ENCODE data around the gene COL6A2. TPM values are rescaled to one million over a fixed set of nuclear protein-coding genes. Genes with fewer than 3 reads are reported as not detected.

Gene COL6A2
- total RNA-seq, 1 donor from 2014 or later = 535 TPM

GRCh38 chr21:46055863-46056281, 42.0 kb upstream of the COL6A2 start:
- Histone ChIP-seq H3K27me3 (no peaks in the 10 kb centered on the region), H3K9me3 (no peaks in the 10 kb centered on the region), H3K4me1 (peaks cover 36% of the 10 kb centered on the region), H3K4me3 (peak overlapping the region in 1 of 2 donors; percentile 4), H3K36me3 (no peaks in the 10 kb centered on the region), H3K27ac (peak overlapping the region; percentile 90)
- DNase-seq (ENCODE audit: extremely low spot score in 2 of 2) = peak in 1 of 2 donors; percentile 86
- intact Hi-C loops (cut with DNase I) = loop anchor here (5.0 kb wide), 1 partner anchor 41 kb away; the partner anchor contains the start of gene COL6A2
- no peak for TF ChIP-seq POLR2A (IDR thresholded peaks at IDR 0.05)
- no peak for TF ChIP-seq POLR2AphosphoS5 (IDR thresholded peaks at IDR 0.05; ENCODE audit: insufficient read depth in 1 of 2, low read depth in 1 of 2)
- no peak for TF ChIP-seq CTCF (IDR thresholded peaks at IDR 0.05)

DNA sequence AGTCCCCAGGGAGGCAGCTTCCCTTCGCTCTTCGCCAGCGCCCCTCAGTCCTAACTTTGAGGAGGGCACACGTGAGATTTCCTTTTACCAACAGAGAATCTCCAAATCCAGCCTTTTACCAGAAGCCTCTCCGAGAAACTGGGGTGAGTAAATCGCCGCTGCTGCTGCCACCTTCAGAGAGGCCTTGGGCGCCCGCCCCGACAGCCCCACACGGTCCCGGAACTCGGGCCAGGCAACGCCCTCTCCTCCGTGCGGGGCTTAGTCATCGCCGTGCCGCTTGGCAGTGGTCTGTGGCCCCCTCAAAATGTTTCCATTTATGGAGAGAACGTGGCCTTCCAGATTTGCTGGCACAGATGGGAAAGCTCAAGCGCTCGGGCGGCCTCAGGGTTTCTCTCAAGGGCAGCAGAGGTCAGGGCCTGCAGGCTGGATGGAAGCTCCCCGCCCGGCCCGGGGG, 41.4 kb upstream of the COL6A2 start:
- no peaks in the 10 kb centered on the region for H3K9me3 ChIP-seq
- intact Hi-C loops (cut with DNase I) = loop anchor here (5.0 kb wide), 1 partner anchor 41 kb away; the partner anchor contains the start of gene COL6A2
- H3K27me3 ChIP-seq = no peaks in the 10 kb centered on the region
- DNase-seq (ENCODE audit: extremely low spot score in 2 of 2) = peak in 1 of 2 donors; percentile 95
- H3K27ac ChIP-seq = peak overlapping the region; percentile 90
- H3K4me3 ChIP-seq = peak overlapping the region in 1 of 2 donors; percentile 4
- TF ChIP-seq POLR2A (IDR thresholded peaks at IDR 0.05) (peak in 1 of 2 donors; percentile 55), CTCF (IDR thresholded peaks at IDR 0.05) (no peak), POLR2AphosphoS5 (IDR thresholded peaks at IDR 0.05; ENCODE audit: insufficient read depth in 1 of 2, low read depth in 1 of 2) (peak; percentile 60 to 93)
- H3K36me3 ChIP-seq = no peaks in the 10 kb centered on the region
- H3K4me1 ChIP-seq = peaks cover 40% of the 10 kb centered on the region

DNA sequence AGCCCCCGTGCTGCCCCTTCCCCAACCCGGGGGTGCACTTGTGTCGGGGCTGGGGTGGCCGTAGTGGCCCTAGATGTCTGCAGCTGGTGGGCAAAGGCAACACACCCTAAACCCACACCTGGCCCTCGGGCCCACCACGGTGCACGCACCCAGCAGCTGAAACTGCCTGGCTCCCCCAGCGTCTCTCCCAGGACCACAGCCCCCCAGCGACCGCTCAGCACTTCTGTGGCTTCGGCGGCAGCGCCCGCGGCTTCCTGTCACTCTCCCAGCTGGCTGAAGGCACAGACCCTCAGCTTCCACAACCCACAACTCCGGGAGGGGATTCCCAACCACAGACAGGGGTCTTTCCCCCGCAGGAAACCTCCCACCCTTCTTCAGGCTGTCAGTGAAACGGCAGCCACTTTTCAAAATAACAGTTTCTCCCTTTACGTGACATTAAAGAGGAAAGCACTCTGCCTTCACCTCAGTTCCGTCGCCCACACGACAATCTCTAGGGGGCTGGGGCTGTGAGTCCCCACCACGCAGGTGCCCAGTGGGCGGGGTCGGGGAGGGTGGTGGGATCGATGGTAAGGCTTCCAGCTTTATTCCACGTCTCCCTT, 40.7 kb upstream of the COL6A2 start:
- H3K4me1 ChIP-seq = peaks cover 40% of the 10 kb centered on the region
- peak in 1 of 2 donors; percentile 79 for DNase-seq (ENCODE audit: extremely low spot score in 2 of 2)
- H3K4me3 ChIP-seq = no peak overlapping the region
- no peaks in the 10 kb centered on the region for H3K9me3 ChIP-seq
- H3K36me3 ChIP-seq = no peaks in the 10 kb centered on the region
- H3K27ac ChIP-seq = peak overlapping the region; percentile 90
- TF ChIP-seq POLR2A (IDR thresholded peaks at IDR 0.05) (no peak), POLR2AphosphoS5 (IDR thresholded peaks at IDR 0.05; ENCODE audit: insufficient read depth in 1 of 2, low read depth in 1 of 2) (no peak), CTCF (IDR thresholded peaks at IDR 0.05) (no peak)
- intact Hi-C loops (cut with DNase I) = loop anchor here (5.0 kb wide), 1 partner anchor 40 kb away; the partner anchor contains the start of gene COL6A2
- H3K27me3 ChIP-seq = no peaks in the 10 kb centered on the region

- Histone ChIP-seq H3K4me1 (peaks cover 40% of the 10 kb centered on the region), H3K9me3 (no peaks in the 10 kb centered on the region), H3K4me3 (no peak overlapping the region), H3K27me3 (no peaks in the 10 kb centered on the region), H3K36me3 (no peaks in the 10 kb centered on the region), H3K27ac (peak overlapping the region; percentile 90)
- intact Hi-C loops (cut with DNase I) = loop anchor here (5.0 kb wide), 1 partner anchor 40 kb away; the partner anchor contains the start of gene COL6A2
- DNase-seq (ENCODE audit: extremely low spot score in 2 of 2) = no peak
- no peak for TF ChIP-seq POLR2AphosphoS5 (IDR thresholded peaks at IDR 0.05; ENCODE audit: insufficient read depth in 1 of 2, low read depth in 1 of 2)
- no peak for TF ChIP-seq CTCF (IDR thresholded peaks at IDR 0.05)
- TF ChIP-seq POLR2A (IDR thresholded peaks at IDR 0.05) = no peak
These were observed 40.1 kb upstream of the COL6A2 start for GRCh38 chr21:46057710-46058241.
